IPS DF 6.9 (cell line): Measurements from ENCODE around the gene BCOR.

Experiments used
- DNase-seq: peaks from one replicate; pipeline ENCODE4 v3.0.0-alpha.2; 2013; ENCODE audit warnings: low read depth, low spot score
- H3K27ac ChIP-seq: one replicate; pipeline ENCODE4 v1.5.1; 2013; ENCODE audit warnings: low read length, control low read depth
- H3K27me3 ChIP-seq: 2 replicates; pipeline ENCODE4 v1.6.1; 2013; ENCODE audit warnings: mild to moderate bottlenecking, low read length; ENCODE audit not compliant: control insufficient read depth, insufficient read depth
- H3K36me3 ChIP-seq: 2 replicates; pipeline ENCODE4 v1.6.1; 2013; ENCODE audit warnings: low read length; ENCODE audit not compliant: control insufficient read depth, insufficient read depth
- H3K4me1 ChIP-seq: 2 replicates; pipeline ENCODE4 v1.6.1; 2013; ENCODE audit warnings: low read length; ENCODE audit not compliant: control insufficient read depth, insufficient read depth
- H3K4me3 ChIP-seq: 2 replicates; pipeline ENCODE4 v1.5.1; 2013; ENCODE audit warnings: mild to moderate bottlenecking, low read length
- H3K9me3 ChIP-seq: 2 replicates; pipeline ENCODE4 v1.6.1; 2013; ENCODE audit warnings: low read length, inconsistent platforms; ENCODE audit not compliant: control insufficient read depth, insufficient read depth
- WGBS: extraction: QIAGEN DNeasy Blood & Tissue Kit; methylation state at CpG from one replicate; pipeline ENCODE4 v1.1.7; 2013; ENCODE audit warnings: mixed read lengths, missing lambda C conversion rate; ENCODE audit not compliant: insufficient read length, insufficient coverage; 5-methylcytosine and 5-hydroxymethylcytosine counted together

The BCOR gene

GRCh38 chrX:40112996-40113395 lies 15.2 kb upstream of the BCOR start:
- no peak for DNase-seq
- no peak overlapping the region for H3K27ac ChIP-seq
- no peaks in the 10 kb centered on the region for H3K36me3 ChIP-seq
- H3K27me3 ChIP-seq: no peaks in the 10 kb centered on the region
- no peaks in the 10 kb centered on the region for H3K9me3 ChIP-seq
- WGBS: no CpG with 5 or more reads among the region's 3 CpGs
- H3K4me1 ChIP-seq: no peaks in the 10 kb centered on the region; the same call in 1 of the 2 replicates
- H3K4me3 ChIP-seq: no peak overlapping the region

- H3K27me3 ChIP-seq: no peaks in the 10 kb centered on the region
- H3K36me3 ChIP-seq: no peaks in the 10 kb centered on the region
- H3K9me3 ChIP-seq: no peaks in the 10 kb centered on the region
- DNase-seq: no peak
- no peak overlapping the region for H3K27ac ChIP-seq
- H3K4me1 ChIP-seq: peaks cover 2% of the 10 kb centered on the region
- no peak overlapping the region for H3K4me3 ChIP-seq
- WGBS: no CpG with 5 or more reads among the region's 4 CpGs
Measured at GRCh38 chrX:40111868-40112267, 14.1 kb upstream of the BCOR start.

- DNase-seq: no peak
- Histone ChIP-seq H3K27ac (no peak overlapping the region), H3K9me3 (no peaks in the 10 kb centered on the region), H3K27me3 (peaks cover 2% of the 10 kb centered on the region; the same call in 1 of the 2 replicates), H3K4me1 (peaks cover 2% of the 10 kb centered on the region), H3K4me3 (peak overlapping the region; percentile 37; the same call in 1 of the 2 replicates), H3K36me3 (no peaks in the 10 kb centered on the region)
- no CpG with 5 or more reads among the region's 84 CpGs for WGBS
Measured at GRCh38 chrX:40109288-40110008, 11.7 kb upstream of the BCOR start.

- Histone ChIP-seq H3K27ac (no peak overlapping the region), H3K4me1 (peaks cover 2% of the 10 kb centered on the region), H3K36me3 (no peaks in the 10 kb centered on the region), H3K9me3 (no peaks in the 10 kb centered on the region), H3K27me3 (peaks cover 6% of the 10 kb centered on the region), H3K4me3 (peak overlapping the region; percentile 37; the same call in 1 of the 2 replicates)
- no CpG with 5 or more reads among the region's 48 CpGs for WGBS
- no peak for DNase-seq
Measured at GRCh38 chrX:40108959-40109287, 11.2 kb upstream of the BCOR start.

- H3K27me3 ChIP-seq: peaks cover 11% of the 10 kb centered on the region
Measured at GRCh38 chrX:40108162-40108958, 10.6 kb upstream of the BCOR start.

GRCh38 chrX:40107291-40108161 lies 9.8 kb upstream of the BCOR start:
- no peak for DNase-seq
- Histone ChIP-seq H3K27me3 (peaks cover 17% of the 10 kb centered on the region), H3K36me3 (no peaks in the 10 kb centered on the region), H3K4me3 (peak overlapping the region; percentile 37; the same call in 1 of the 2 replicates), H3K27ac (no peak overlapping the region), H3K4me1 (peaks cover 2% of the 10 kb centered on the region), H3K9me3 (no peaks in the 10 kb centered on the region)
- WGBS: no CpG with 5 or more reads among the region's 76 CpGs

More at GRCh38 chrX:40108162-40108958, 10.6 kb upstream of the BCOR start:
- H3K4me3 ChIP-seq: peak overlapping the region; percentile 37; the same call in 1 of the 2 replicates
- H3K36me3 ChIP-seq: no peaks in the 10 kb centered on the region
- peaks cover 2% of the 10 kb centered on the region for H3K4me1 ChIP-seq
- no peak overlapping the region for H3K27ac ChIP-seq
- no peaks in the 10 kb centered on the region for H3K9me3 ChIP-seq
- WGBS: no CpG with 5 or more reads among the region's 66 CpGs
- no peak for DNase-seq

- WGBS: no CpG with 5 or more reads among the region's 36 CpGs
- no peak for DNase-seq
- Histone ChIP-seq H3K36me3 (no peaks in the 10 kb centered on the region), H3K27ac (no peak overlapping the region), H3K4me1 (peaks cover 2% of the 10 kb centered on the region), H3K9me3 (no peaks in the 10 kb centered on the region), H3K4me3 (peak overlapping the region; percentile 26; the same call in 1 of the 2 replicates), H3K27me3 (peaks cover 17% of the 10 kb centered on the region)
Measured at GRCh38 chrX:40106676-40107290, 9.0 kb upstream of the BCOR start.

- no peak for DNase-seq
- peak overlapping the region; percentile 26; the same call in 1 of the 2 replicates for H3K4me3 ChIP-seq
- H3K9me3 ChIP-seq: no peaks in the 10 kb centered on the region
- H3K27ac ChIP-seq: no peak overlapping the region
- peaks cover 6% of the 10 kb centered on the region for H3K4me1 ChIP-seq
- H3K36me3 ChIP-seq: no peaks in the 10 kb centered on the region
- no CpG with 5 or more reads among the region's 85 CpGs for WGBS
- H3K27me3 ChIP-seq: peaks cover 17% of the 10 kb centered on the region
Measured at GRCh38 chrX:40105835-40106675, 8.3 kb upstream of the BCOR start.

GRCh38 chrX:40104985-40105834 lies 7.5 kb upstream of the BCOR start:
- DNase-seq: no peak
- WGBS: no CpG with 5 or more reads among the region's 94 CpGs

More at GRCh38 chrX:40104985-40105834, 7.5 kb upstream of the BCOR start:
- Histone ChIP-seq H3K27me3 (peaks cover 17% of the 10 kb centered on the region), H3K4me1 (peaks cover 6% of the 10 kb centered on the region), H3K9me3 (no peaks in the 10 kb centered on the region), H3K27ac (no peak overlapping the region), H3K36me3 (no peaks in the 10 kb centered on the region), H3K4me3 (peak overlapping the region; percentile 26; the same call in 1 of the 2 replicates)
